ENCODE results near the gene ITK.
"Not testable (repeated sequence)": the region's sequence is repeated elsewhere in the genome, so short reads cannot be mapped to it uniquely, and the experiment has no call there.

The ITK gene

GRCh38 chr5:157168286-157168685, 12.4 kb upstream of the ITK start:
- no peak for DNase-seq

GRCh38 chr5:157172403-157172802, 8.2 kb upstream of the ITK start:
- DNase-seq: no peak

GRCh38 chr5:157175071-157175612, 5.5 kb upstream of the ITK start:
- DNase-seq: no peak

GRCh38 chr5:157177953-157178352, 2.7 kb upstream of the ITK start:
- DNase-seq: no peak

- DNase-seq: no peak
Observed at GRCh38 chr5:157178966-157179365, 1.7 kb upstream of the ITK start.

GRCh38 chr5:157182143-157182757, 1.6 kb downstream of the ITK start:
- DNase-seq: no peak

- no peak for DNase-seq
Observed at GRCh38 chr5:157184117-157184670, 3.6 kb downstream of the ITK start.

- DNase-seq: not testable (repeated sequence)
Observed at GRCh38 chr5:157185122-157185521, 4.5 kb downstream of the ITK start.

- no peak for DNase-seq
Observed at GRCh38 chr5:157186309-157187045, 5.8 kb downstream of the ITK start.

GRCh38 chr5:157187046-157187754, 6.6 kb downstream of the ITK start:
- no peak for DNase-seq

GRCh38 chr5:157188270-157188669, 7.6 kb downstream of the ITK start:
- no peak for DNase-seq

- DNase-seq: no peak
Observed at GRCh38 chr5:157189223-157189622, 8.6 kb downstream of the ITK start.

- no peak for DNase-seq
Observed at GRCh38 chr5:157193699-157194424, 13.2 kb downstream of the ITK start.

GRCh38 chr5:157196045-157196444, 15.4 kb downstream of the ITK start:
- no peak for DNase-seq

GRCh38 chr5:157197086-157197485, 16.4 kb downstream of the ITK start:
- DNase-seq: no peak

GRCh38 chr5:157198277-157198986, 17.8 kb downstream of the ITK start:
- DNase-seq: no peak

GRCh38 chr5:157201857-157202256, 21.2 kb downstream of the ITK start:
- no peak for DNase-seq

GRCh38 chr5:157203417-157203816, 22.8 kb downstream of the ITK start:
- no peak for DNase-seq

- DNase-seq: peak; percentile 16 to 24
Observed at GRCh38 chr5:157204765-157205164, 24.1 kb downstream of the ITK start.

GRCh38 chr5:157205708-157206107, 25.1 kb downstream of the ITK start:
- no peak for DNase-seq

GRCh38 chr5:157210652-157211051, 30.0 kb downstream of the ITK start:
- DNase-seq: not testable (repeated sequence)

GRCh38 chr5:157212307-157212706, 31.7 kb downstream of the ITK start:
- DNase-seq: no peak

Data from AML-193 (cell line).